Trophoblast cell (in vitro differentiated cells and primary cell): ENCODE data around the gene DLK2.

Experiments used
- DNase-seq, 2 donors: peaks; one replicate each; pipeline ENCODE4 v3.0.0-alpha.2; 2016
- H2AFZ ChIP-seq: 2 replicates; pipeline ENCODE4 v1.6.1; 2013; ENCODE audit warnings: low read length, moderate library complexity, mild to moderate bottlenecking; ENCODE audit not compliant: insufficient read depth, poor library complexity
- H2AK5ac ChIP-seq: 2 replicates; pipeline ENCODE4 v1.6.1; 2013; ENCODE audit warnings: mild to moderate bottlenecking, low read length
- H2BK120ac ChIP-seq: 2 replicates; pipeline ENCODE4 v1.6.1; 2013; ENCODE audit warnings: low read length, mild to moderate bottlenecking, moderate library complexity; ENCODE audit not compliant: insufficient read depth, poor library complexity
- H2BK12ac ChIP-seq: 2 replicates; pipeline ENCODE4 v1.6.1; 2013; ENCODE audit warnings: mild to moderate bottlenecking, low read length, moderate library complexity
- H2BK5ac ChIP-seq: 2 replicates; pipeline ENCODE4 v1.6.1; 2013; ENCODE audit warnings: low read length, low read depth, moderate library complexity, mild to moderate bottlenecking; ENCODE audit not compliant: poor library complexity
- H3K14ac ChIP-seq: 2 replicates; pipeline ENCODE4 v1.6.1; 2013; ENCODE audit warnings: mild to moderate bottlenecking, low read length
- H3K18ac ChIP-seq: 2 replicates; pipeline ENCODE4 v1.6.1; 2013; ENCODE audit warnings: mild to moderate bottlenecking, low read length
- H3K23ac ChIP-seq: 2 replicates; pipeline ENCODE4 v1.6.1; 2013; ENCODE audit warnings: low read length
- H3K27ac ChIP-seq: 2 replicates; pipeline ENCODE4 v1.5.1; 2013; ENCODE audit warnings: low read depth, mild to moderate bottlenecking, inconsistent platforms, low read length, moderate library complexity
- H3K27me3 ChIP-seq: 2 replicates; pipeline ENCODE4 v1.6.1; 2013; ENCODE audit warnings: inconsistent platforms, mild to moderate bottlenecking, low read length, moderate library complexity; ENCODE audit not compliant: insufficient read depth
- H3K36me3 ChIP-seq, 2 experiments: 1 replicate in 1 of 2; 2 replicates in 1 of 2; pipeline ENCODE4 v1.6.1; 2013; ENCODE audit warnings: low read length in 2 of 2, mild to moderate bottlenecking in 2 of 2, moderate library complexity in 1 of 2; ENCODE audit not compliant: insufficient read depth in 2 of 2, control insufficient read depth in 1 of 2
- H3K4ac ChIP-seq: 2 replicates; pipeline ENCODE4 v1.6.1; 2013; ENCODE audit warnings: low read depth, mild to moderate bottlenecking, low read length, moderate library complexity
- H3K4me1 ChIP-seq, 2 experiments: 1 replicate in 1 of 2; 2 replicates in 1 of 2; pipeline ENCODE4 v1.6.1; 2013; ENCODE audit warnings: low read length in 2 of 2, mild to moderate bottlenecking in 2 of 2, moderate library complexity in 1 of 2; ENCODE audit not compliant: insufficient read depth in 2 of 2, control insufficient read depth in 1 of 2
- H3K4me2 ChIP-seq: 2 replicates; pipeline ENCODE4 v1.6.1; 2013; ENCODE audit warnings: inconsistent platforms, mild to moderate bottlenecking, low read length, moderate library complexity
- H3K4me3 ChIP-seq: 2 replicates; pipeline ENCODE4 v1.5.1; 2013; ENCODE audit warnings: mild to moderate bottlenecking, low read depth, low read length, inconsistent platforms
- H3K79me1 ChIP-seq: one replicate; pipeline ENCODE4 v1.6.1; 2013; ENCODE audit warnings: low read length
- H3K79me2 ChIP-seq: 2 replicates; pipeline ENCODE4 v1.6.1; 2013; ENCODE audit warnings: low read length, mild to moderate bottlenecking; ENCODE audit not compliant: control insufficient read depth, insufficient read depth, poor library complexity
- H3K9ac ChIP-seq: 2 replicates; pipeline ENCODE4 v1.6.1; 2013; ENCODE audit warnings: mild to moderate bottlenecking, low read length
- H3K9me3 ChIP-seq: 2 replicates; pipeline ENCODE4 v1.6.1; 2013; ENCODE audit warnings: low read depth, mild to moderate bottlenecking, control low read depth, inconsistent platforms, low read length; ENCODE audit not compliant: insufficient read depth
- H4K12ac ChIP-seq: 2 replicates; pipeline ENCODE4 v1.6.1; 2013; ENCODE audit warnings: low read depth, mild to moderate bottlenecking, low read length, moderate library complexity
- H4K8ac ChIP-seq: 2 replicates; pipeline ENCODE4 v1.6.1; 2013; ENCODE audit warnings: low read depth, mild to moderate bottlenecking, low read length, moderate library complexity
- H4K91ac ChIP-seq: one replicate; pipeline ENCODE4 v1.6.1; 2013; ENCODE audit warnings: low read depth, mild to moderate bottlenecking, low read length, moderate library complexity
- WGBS: extraction: QIAGEN DNeasy Blood & Tissue Kit; methylation state at CpG from one replicate; pipeline ENCODE4 v1.1.7; 2013; ENCODE audit warnings: missing lambda C conversion rate; ENCODE audit not compliant: insufficient read length, insufficient coverage; ENCODE audit errors: extremely low coverage; 5-methylcytosine and 5-hydroxymethylcytosine counted together

Gene DLK2

DNA sequence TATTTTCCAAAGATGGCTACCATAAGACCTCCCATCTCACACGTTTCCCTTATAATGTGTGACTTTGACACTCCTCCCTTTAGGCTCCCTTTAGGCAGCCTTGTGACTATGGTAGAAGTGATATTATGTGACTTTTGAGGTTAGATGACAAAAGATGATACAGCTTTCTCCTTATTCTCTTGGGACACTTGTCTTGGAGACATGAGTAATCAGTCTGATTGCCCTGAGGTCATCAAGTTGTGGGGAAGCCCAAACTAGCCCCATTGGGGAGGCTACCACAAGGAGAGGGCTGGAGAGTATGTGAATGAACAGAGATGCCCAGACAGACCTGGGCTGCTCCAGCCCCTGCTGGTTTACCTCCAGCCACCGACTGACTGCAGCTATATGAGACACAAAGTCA is 10.6 kb upstream of the DLK2 start:
- no peaks in the 10 kb centered on the region for H3K79me1 ChIP-seq
- no peak overlapping the region for H2AFZ ChIP-seq
- H3K4me3 ChIP-seq = no peak overlapping the region
- no peak overlapping the region for H2BK5ac ChIP-seq
- no CpG with 5 or more reads among the region's 2 CpGs for WGBS
- no peak overlapping the region for H3K18ac ChIP-seq
- H3K27me3 ChIP-seq = no peaks in the 10 kb centered on the region
- H4K8ac ChIP-seq = no peak overlapping the region
- H3K9me3 ChIP-seq = no peaks in the 10 kb centered on the region
- H3K4me2 ChIP-seq = no peak overlapping the region
- no peak overlapping the region for H3K4ac ChIP-seq
- H3K9ac ChIP-seq = no peak overlapping the region
- no peak overlapping the region for H3K14ac ChIP-seq
- H3K79me2 ChIP-seq = no peaks in the 10 kb centered on the region
- no peak overlapping the region for H3K27ac ChIP-seq
- H2BK12ac ChIP-seq = no peak overlapping the region
- no peak overlapping the region for H3K23ac ChIP-seq
- no peaks in the 10 kb centered on the region for H3K36me3 ChIP-seq
- peaks cover 3 to 10% of the 10 kb centered on the region in 2 experiments for H3K4me1 ChIP-seq
- H4K91ac ChIP-seq = no peak overlapping the region
- no peak overlapping the region for H2BK120ac ChIP-seq
- no peak for DNase-seq
- no peak overlapping the region for H4K12ac ChIP-seq
- no peak overlapping the region for H2AK5ac ChIP-seq

DNA sequence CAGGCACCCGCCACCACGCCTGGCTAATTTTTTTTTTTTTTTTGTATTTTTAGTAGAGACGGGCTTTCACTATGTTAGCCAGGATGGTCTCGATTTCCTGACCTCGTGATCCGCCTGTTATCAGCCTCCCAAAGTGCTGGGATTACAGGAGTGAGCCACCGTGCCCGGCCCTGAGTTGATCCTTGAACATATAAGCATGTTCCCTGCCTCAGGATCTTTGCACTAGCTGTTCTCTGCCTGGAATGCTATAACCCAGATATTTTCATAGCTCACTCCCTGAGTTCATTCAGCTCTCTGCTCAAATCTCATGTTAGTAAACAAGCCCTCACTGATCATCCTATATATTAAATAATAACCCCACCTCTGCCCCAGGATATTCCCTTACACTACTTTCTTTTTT is 9.0 kb upstream of the DLK2 start:
- Histone ChIP-seq H3K27ac (no peak overlapping the region), H4K12ac (no peak overlapping the region), H3K27me3 (no peaks in the 10 kb centered on the region), H3K36me3 (no peaks in the 10 kb centered on the region), H3K9me3 (peaks cover 2% of the 10 kb centered on the region), H3K14ac (no peak overlapping the region), H3K79me1 (no peaks in the 10 kb centered on the region), H3K4ac (no peak overlapping the region), H3K4me2 (no peak overlapping the region), H3K4me3 (no peak overlapping the region), H4K91ac (no peak overlapping the region), H3K79me2 (no peaks in the 10 kb centered on the region), H2BK5ac (no peak overlapping the region), H2BK12ac (no peak overlapping the region), H3K4me1 (peaks cover under 1 to 7% of the 10 kb centered on the region in 2 experiments), H2AK5ac (no peak overlapping the region), H4K8ac (no peak overlapping the region), H2BK120ac (no peak overlapping the region), H3K23ac (no peak overlapping the region), H3K18ac (no peak overlapping the region), H3K9ac (no peak overlapping the region), H2AFZ (no peak overlapping the region)
- no CpG with 5 or more reads among the region's 8 CpGs for WGBS
- no peak for DNase-seq

GRCh38 chr6:43461936-43462335 is 6.6 kb upstream of the DLK2 start:
- H2BK5ac ChIP-seq = no peak overlapping the region
- no peak overlapping the region for H2BK12ac ChIP-seq
- no peak overlapping the region for H3K4ac ChIP-seq
- no peak overlapping the region for H3K9ac ChIP-seq
- H3K79me1 ChIP-seq = no peaks in the 10 kb centered on the region
- no peak overlapping the region for H3K4me3 ChIP-seq
- no peak overlapping the region for H4K12ac ChIP-seq
- WGBS = 100% methylated on average over 1 of the region's 5 CpGs
- no peak for DNase-seq
- H3K14ac ChIP-seq = no peak overlapping the region
- H4K8ac ChIP-seq = no peak overlapping the region
- H2AK5ac ChIP-seq = no peak overlapping the region
- H3K4me1 ChIP-seq = no peaks in the 10 kb centered on the region
- H3K9me3 ChIP-seq = peaks cover 2% of the 10 kb centered on the region
- no peak overlapping the region for H3K27ac ChIP-seq
- no peak overlapping the region for H3K23ac ChIP-seq
- H3K36me3 ChIP-seq = no peaks in the 10 kb centered on the region
- no peak overlapping the region for H2AFZ ChIP-seq
- no peak overlapping the region for H2BK120ac ChIP-seq
- no peak overlapping the region for H3K4me2 ChIP-seq
- no peak overlapping the region for H3K18ac ChIP-seq
- no peaks in the 10 kb centered on the region for H3K27me3 ChIP-seq
- no peak overlapping the region for H4K91ac ChIP-seq
- no peaks in the 10 kb centered on the region for H3K79me2 ChIP-seq

DNA sequence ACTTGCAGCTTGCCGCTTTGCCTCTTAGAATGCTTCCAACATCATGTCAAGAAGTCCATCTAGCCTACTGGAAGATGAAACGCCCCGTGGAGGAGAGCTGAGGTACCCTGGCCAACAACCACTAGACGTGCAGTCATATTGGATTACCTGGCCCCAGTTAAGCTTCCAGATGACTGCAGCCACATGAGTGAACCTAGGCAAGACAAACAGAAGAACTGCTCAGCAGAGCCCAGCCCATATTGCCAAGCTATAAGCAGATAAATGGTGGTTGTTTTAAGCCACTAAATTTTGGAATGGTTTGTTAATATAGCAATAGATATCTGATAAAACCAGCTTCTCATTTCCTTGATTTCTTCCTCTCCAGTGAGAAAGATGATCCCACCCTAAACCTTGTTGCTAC is 4.7 kb upstream of the DLK2 start:
- H3K9me3 ChIP-seq = peaks cover 2% of the 10 kb centered on the region
- no peak overlapping the region for H2BK5ac ChIP-seq

More for the DNA sequence above, 4.7 kb upstream of the DLK2 start:
- no peaks in the 10 kb centered on the region for H3K79me2 ChIP-seq
- no peak overlapping the region for H3K27ac ChIP-seq
- no peak overlapping the region for H3K4ac ChIP-seq
- H3K4me3 ChIP-seq = no peak overlapping the region
- no peak overlapping the region for H4K8ac ChIP-seq
- H2BK120ac ChIP-seq = no peak overlapping the region
- H3K27me3 ChIP-seq = peaks cover 3% of the 10 kb centered on the region
- H3K18ac ChIP-seq = no peak overlapping the region
- no peak overlapping the region for H3K14ac ChIP-seq
- no peak overlapping the region for H4K12ac ChIP-seq
- no peak overlapping the region for H2BK12ac ChIP-seq
- no peak for DNase-seq
- H4K91ac ChIP-seq = no peak overlapping the region
- H3K36me3 ChIP-seq = no peaks in the 10 kb centered on the region
- no peaks in the 10 kb centered on the region for H3K79me1 ChIP-seq
- H2AFZ ChIP-seq = no peak overlapping the region
- H3K4me2 ChIP-seq = no peak overlapping the region
- no peak overlapping the region for H3K9ac ChIP-seq
- peaks cover 1 to 4% of the 10 kb centered on the region in 2 experiments for H3K4me1 ChIP-seq
- WGBS = no CpG with 5 or more reads among the region's 4 CpGs
- no peak overlapping the region for H2AK5ac ChIP-seq
- H3K23ac ChIP-seq = no peak overlapping the region
